ENCODE measurements around the gene DENND11. TPM values are rescaled to one million over a fixed set of nuclear protein-coding genes. Genes with fewer than 3 reads are reported as not detected.

The DENND11 gene
- total and polyA plus RNA-seq, 2 of the 4 experiments (the other 2 are of a cell fraction), result 2.9 to 5.0 TPM

DNA sequence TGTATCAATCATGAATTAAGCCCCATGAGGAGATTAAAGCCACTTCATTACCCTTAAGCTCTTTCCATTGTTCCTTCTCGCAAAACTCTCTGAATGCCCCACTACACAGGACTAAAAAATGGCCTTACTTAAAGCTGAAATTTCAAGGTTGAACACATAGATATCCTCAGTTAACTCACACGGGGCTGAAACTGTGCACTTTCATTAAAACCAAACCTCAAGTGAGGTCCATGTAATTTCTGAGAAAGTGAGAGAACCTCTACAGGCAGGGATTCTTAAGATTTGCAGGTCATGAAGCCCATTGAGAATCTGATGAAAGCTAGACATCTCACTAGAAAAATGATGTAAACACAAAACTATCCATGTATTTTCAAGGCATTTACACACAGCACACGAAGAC is 15.9 kb downstream of the DENND11 start:
- intact Hi-C loops (cut with micrococcal nuclease), result no loop called here
- Histone ChIP-seq H3K4me1 (ENCODE audit: control insufficient read depth, insufficient read depth, low read length) (no peaks in the 10 kb centered on the region), H2BK15ac (ENCODE audit: low read depth, low read length) (no peak overlapping the region), H3K18ac (ENCODE audit: low read depth, low read length) (no peak overlapping the region), H3K79me1 (ENCODE audit: low read depth in 1 of 2, low read length in 2 of 2) (peaks cover 3 to 4% of the 10 kb centered on the region in 2 experiments; a peak in 1 of 4 replicates), H2AK9ac (replicated peaks; ENCODE audit: low read depth, low read length, poor library complexity) (no peak overlapping the region), H4K5ac (ENCODE audit: low read depth, low read length) (no peak overlapping the region), H3K56ac (ENCODE audit: extremely low read depth, insufficient read depth, low read length) (no peak overlapping the region), H3K14ac (replicated peaks; ENCODE audit: low read depth, low read length) (no peak overlapping the region), H4K8ac (ENCODE audit: low read depth in 2 of 2, low read length in 2 of 2) (no peak overlapping the region), H3K27ac (ENCODE audit: insufficient read depth, low read length) (no peak overlapping the region), H3K9ac (ENCODE audit: low read depth, low read length) (no peak overlapping the region), H2BK120ac (ENCODE audit: low read depth, low read length) (no peak overlapping the region), H4K91ac (ENCODE audit: insufficient read depth, low read depth, low read length) (no peak overlapping the region), H2AK5ac (ENCODE audit: low read depth, low read length) (no peak overlapping the region), H3K9me1 (ENCODE audit: insufficient read depth, low read length) (0 out of 2 replicates have a peak, but pooled peaks cover 3% of the 10 kb centered on the region), H2BK5ac (ENCODE audit: low read depth, low read length, poor library complexity, severe bottlenecking) (no peak overlapping the region), H4K20me1 (ENCODE audit: insufficient read depth, low read length) (no peaks in the 10 kb centered on the region), H3K4me2 (ENCODE audit: low read depth, low read length) (no peak overlapping the region), H3K23ac (ENCODE audit: low read depth, low read length) (no peak overlapping the region), H3K4ac (ENCODE audit: low read depth, low read length) (no peak overlapping the region), H3K4me3 (ENCODE audit: insufficient read depth, low read depth, low read length) (no peak overlapping the region), H2AFZ (replicated peaks; ENCODE audit: low read length, poor library complexity) (no peak overlapping the region), H3K36me3 (ENCODE audit: control insufficient read depth, insufficient read depth, low read length) (peaks cover 8% of the 10 kb centered on the region), H3K27me3 (ENCODE audit: control insufficient read depth, insufficient read depth, low read length) (no peaks in the 10 kb centered on the region), H2BK20ac (ENCODE audit: low read depth, low read length) (no peak overlapping the region), H3K9me3 (ENCODE audit: control insufficient read depth, insufficient read depth, low read length) (no peaks in the 10 kb centered on the region)
- ChIA-PET POLR2A (ENCODE audit: unreplicated experiment) (no interaction called here), CTCF (no interaction called here)
- no CpG with 5 or more reads among the region's 3 CpGs for WGBS, 2 experiments (ENCODE audit: extremely low coverage in 2 of 2, insufficient read length in 1 of 2)
- DNase-seq (no peak), ATAC-seq (ENCODE audit: low read depth) (no peak)
- BruUV-seq (replicated peaks), result no TSS peak
- TF ChIP-seq FOS (IDR thresholded peaks at IDR 0.05; ENCODE audit: low read depth, low read length) (no peak), NFE2L2 (IDR thresholded peaks at IDR 0.05; ENCODE audit: low read depth, low read length) (no peak), RCOR1 (IDR thresholded peaks at IDR 0.05; ENCODE audit: insufficient replicate concordance, low read length) (no peak), MAZ (IDR thresholded peaks at IDR 0.05; ENCODE audit: borderline replicate concordance, low read depth, low read length) (no peak)
- in situ Hi-C loops (cut with MboI; ENCODE audit: low sequenced_read_pairs), result no loop called here
- dilution Hi-C loops (cut with HindIII; ENCODE audit: low sequenced_read_pairs, unreplicated experiment), result no loop called here

All from IMR-90 (cell line).